LNCaP clone FGC (cell line): ENCODE data around the gene ILF2.

Experiments
- DNase-seq: peaks from one replicate; pipeline ENCODE4 v3.0.0-alpha.2; 2011; ENCODE audit warnings: low read depth
- H3K4me3 ChIP-seq: 2 replicates; pipeline ENCODE4 v1.5.1; 2011; ENCODE audit warnings: mild to moderate bottlenecking, low read depth, low read length, control low read depth
- CTCF ChIP-seq: IDR thresholded peaks from 2 replicates; pipeline ENCODE4 v1.5.1; 2012; ENCODE audit warnings: mild to moderate bottlenecking; ENCODE audit not compliant: control insufficient read depth, insufficient read depth; ENCODE audit errors: extremely low read depth

The ILF2 gene

DNA sequence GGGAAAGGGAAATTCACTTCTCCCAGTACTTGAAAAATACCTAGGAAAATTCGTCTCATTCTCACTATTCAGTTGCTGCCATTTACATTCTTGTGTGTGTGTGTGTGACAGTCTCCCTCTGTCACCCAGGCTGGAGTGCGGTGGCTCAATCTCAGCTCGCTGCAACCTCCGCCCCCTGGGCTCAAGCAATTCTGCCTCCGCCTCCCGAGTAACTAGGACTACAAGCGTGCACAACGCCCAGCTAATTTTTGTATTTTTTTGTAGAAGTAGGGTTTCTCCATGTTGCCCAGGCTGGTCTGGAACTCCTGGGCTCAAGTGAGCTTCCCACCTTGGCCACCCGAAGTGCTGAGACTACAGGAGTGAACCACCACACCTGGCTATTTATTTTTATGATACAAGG is 11.1 kb downstream of the ILF2 start:
- DNase-seq: no peak
- no peak for TF ChIP-seq CTCF
- H3K4me3 ChIP-seq: peak overlapping the region; percentile 88

DNA sequence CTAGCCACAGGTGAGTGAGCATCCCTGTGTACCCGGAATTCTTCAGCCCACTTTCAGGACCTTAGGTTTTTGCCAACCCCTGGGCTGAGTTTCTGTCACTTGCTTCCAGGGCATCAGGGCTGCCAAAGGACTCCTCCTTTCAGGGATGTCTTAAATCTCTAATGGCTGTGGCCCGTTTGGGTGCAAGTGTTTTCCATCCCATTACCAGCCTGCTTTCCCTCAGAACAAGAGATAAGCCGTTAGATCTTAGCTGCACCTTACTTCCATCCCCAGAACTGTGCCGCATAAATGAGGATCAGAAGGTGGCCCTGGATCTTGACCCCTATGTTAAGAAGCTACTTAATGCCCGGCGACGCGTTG is 11.6 kb downstream of the ILF2 start:
- DNase-seq: no peak
- H3K4me3 ChIP-seq: peak overlapping the region; percentile 88
- no peak for TF ChIP-seq CTCF

DNA sequence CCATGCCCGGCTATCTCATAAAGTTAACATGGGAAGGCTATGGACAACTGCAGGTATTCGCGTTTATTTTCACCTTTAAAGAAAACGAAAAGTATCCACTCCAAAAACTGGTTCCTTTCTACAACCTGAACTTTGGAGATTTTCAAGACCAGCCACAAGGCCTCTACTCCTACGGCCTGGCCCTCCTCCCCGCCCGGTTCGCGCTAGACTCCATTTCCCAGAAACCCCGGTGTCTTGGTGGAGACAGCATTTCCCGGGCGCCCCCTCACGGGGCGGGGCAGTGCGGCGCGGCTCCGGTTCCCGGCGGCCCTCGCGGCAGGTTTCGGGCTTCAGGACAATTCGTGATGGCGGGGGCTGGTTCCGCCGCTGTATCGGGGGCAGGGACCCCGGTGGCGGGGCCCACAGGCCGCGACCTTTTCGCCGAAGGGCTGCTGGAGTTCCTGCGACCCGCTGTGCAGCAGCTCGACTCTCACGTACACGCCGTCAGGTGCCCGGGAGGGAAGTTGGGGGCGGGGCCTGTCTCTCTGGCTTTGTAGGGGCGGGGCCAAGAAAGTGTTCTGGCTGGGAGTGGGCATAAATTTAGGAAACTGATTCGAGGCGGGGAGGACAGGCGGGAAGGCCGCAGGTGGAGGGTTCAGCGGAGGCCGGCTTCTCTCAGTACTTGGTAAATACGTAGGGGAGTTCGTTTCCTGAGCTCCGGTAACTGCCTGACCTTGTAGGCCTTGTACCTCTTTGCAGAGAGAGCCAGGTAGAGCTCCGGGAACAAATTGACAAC is 12.2 kb downstream of the ILF2 start, which contains the start of gene SNAPIN:
SNAPIN (plus strand) TSS at position 304 of the 775 bp plus-strand sequence; CDS start at position 345, 41 bp downstream.
- H3K4me3 ChIP-seq: peak within 1 kb of the TSS; percentile 88
- TF ChIP-seq CTCF: no peak
- DNase-seq: peak; percentile 63

DNA sequence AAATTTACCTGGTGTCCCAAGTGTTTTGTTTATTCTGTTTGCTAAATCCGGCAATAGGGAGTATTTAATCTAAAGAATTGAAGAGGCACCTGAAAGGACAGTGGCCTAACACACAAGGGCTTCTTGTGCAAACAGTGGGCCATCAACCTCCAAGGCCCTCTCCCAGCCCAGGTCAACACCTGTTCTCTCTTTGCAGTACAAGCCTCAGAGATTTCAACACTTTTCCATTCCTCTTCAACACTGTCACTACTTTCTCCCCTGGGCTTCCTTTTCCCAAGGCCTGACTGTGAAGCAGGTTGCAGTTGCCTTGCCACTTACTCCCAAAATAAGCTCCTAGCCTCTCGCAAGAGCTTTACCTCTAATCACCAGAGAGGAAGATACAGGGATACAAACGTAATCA is 15.5 kb downstream of the ILF2 start:
- no peak for TF ChIP-seq CTCF
- no peak for DNase-seq
- H3K4me3 ChIP-seq: no peak overlapping the region

- no peak for DNase-seq
- no peak for TF ChIP-seq CTCF
- H3K4me3 ChIP-seq: no peak overlapping the region
Observed at GRCh38 chr1:153652805-153653500, 17.8 kb downstream of the ILF2 start.

GRCh38 chr1:153651771-153652170 is 19.0 kb downstream of the ILF2 start:
- DNase-seq: no peak

More at GRCh38 chr1:153651771-153652170, 19.0 kb downstream of the ILF2 start:
- no peak for TF ChIP-seq CTCF
- H3K4me3 ChIP-seq: no peak overlapping the region
